Fibroblast of peridontal ligament (primary cell): ENCODE results near the gene MTG2.

Experiments used
- DNase-seq: peaks from one replicate; pipeline ENCODE4 v3.0.0-alpha.2; 2010; ENCODE audit errors: extremely low read depth

MTG2 gene

DNA sequence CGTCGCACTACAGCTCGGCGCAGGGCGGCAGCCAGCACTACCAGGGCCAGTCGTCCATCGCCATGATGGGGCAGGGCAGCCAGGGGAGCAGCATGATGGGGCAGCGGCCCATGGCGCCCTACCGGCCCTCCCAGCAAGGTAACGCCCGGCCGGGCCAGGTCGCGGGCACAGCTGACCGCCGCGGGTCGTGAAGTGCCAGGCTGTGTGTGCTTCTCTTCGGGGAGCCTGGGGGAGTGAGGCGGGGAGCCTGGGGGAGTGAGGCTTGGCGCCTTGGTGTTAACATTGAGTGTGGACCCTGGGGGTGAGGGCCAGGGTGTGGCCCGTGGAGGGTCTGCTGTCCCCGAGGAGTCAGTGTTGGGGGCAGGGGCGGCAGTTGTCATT, 19.4 kb upstream of the MTG2 start:
- DNase-seq, result no peak

DNA sequence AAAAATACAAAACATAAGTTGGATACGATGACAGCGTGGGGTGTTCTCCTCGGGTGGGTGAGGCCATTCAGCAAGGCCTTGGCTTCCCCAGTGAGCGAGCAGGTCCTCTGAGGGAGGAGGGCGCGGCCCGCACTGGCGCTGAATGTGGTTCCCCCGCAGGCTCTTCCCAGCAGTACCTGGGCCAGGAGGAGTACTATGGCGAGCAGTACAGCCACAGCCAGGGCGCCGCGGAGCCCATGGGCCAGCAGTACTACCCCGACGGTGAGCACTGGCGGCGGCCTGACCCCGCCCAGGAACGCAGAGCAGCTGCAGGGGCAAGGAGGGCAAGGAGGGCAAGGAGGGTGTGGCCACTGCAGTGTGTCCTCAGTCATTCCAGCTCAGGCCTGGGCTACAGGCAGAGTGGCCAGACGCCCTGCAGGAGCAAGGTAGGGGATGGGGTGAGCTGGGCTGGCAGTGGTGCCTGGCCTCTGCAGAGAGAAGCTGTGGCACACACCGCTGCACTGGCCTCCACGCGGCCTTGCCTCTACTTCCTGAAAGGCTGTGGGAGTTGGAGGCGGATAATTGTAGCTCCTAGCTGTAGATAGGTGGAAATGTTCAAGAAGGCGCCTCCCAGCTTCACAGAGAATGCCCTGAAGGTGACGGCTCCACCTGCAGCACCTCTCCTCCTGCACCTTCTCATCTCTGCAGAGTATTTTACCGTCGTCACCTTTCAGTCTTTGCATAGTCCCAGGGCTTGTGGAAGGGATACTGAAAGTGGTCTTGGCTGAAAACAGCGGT, 18.7 kb upstream of the MTG2 start:
- DNase-seq, result no peak

DNA sequence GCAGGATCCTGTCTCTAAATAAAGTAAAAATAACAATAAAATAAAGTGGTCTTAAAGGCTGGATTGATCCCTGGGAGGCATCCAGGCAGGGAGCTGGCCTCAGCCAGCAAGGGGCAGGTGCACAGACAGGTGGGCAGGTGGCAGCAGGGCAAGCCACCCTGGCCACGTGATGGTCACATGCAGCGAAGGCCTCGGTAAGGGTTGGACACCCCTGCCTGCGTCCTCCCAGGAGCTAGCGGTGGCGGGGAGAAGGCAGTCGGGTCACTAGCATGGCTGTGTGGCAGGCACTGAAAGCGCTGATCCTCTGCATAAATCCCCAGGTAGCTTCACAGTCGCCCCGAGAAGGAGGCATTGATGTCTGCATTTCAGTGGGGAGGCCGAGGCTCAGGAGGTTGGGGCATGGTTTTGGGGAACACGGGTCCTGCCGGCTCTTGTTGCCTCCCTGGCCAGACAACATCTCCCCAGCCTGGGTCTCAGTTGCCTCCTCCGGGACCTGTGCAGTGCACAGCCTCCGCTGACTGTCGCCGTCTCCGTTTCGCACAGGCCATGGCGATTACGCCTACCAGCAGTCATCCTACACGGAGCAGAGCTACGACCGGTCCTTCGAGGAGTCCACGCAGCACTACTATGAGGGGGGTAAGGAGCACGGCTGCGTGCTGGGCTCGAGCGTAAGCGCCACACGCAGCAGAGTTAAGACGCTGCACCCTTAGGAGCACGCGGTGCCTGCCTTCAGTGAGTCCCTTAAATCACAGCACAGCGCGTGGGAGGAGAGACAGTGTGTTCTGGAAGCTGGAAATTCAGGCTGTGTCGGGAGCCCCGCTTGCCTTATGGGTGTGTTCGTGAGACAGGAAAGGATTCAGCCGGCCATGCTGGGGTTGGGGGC, 17.7 kb upstream of the MTG2 start:
- no peak for DNase-seq

DNA sequence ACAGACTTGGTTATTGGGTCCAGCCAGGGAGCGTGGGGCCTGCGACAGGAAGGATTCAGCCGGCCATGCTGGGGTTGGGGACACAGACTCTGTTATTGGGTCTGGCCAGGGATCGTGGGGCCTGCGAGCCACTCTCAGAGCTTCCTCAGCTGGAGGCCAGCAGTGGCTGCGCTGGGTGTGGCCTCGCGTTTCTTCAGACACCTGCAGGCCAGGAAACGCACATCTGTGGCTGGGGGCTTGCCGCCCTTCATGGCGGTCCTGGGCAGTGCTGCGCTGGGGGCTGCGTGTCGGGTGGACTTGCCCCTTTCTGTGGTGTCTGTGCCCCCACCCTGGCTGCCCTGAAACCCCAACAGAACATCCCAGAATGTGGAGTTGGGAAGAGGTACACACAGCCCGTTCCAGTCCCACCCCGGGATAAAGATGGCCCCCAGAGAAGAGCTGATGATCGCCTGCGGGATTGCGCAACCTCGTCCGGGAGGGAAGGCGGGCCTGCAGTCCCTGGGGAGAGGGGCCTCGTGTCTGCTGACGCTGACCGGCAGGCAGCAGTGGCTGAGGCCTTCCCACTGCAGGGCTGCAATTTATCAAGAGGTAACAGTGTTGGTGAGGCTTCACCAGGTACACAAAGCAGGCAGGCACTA, 16.9 kb upstream of the MTG2 start:
- DNase-seq, result no peak

DNA sequence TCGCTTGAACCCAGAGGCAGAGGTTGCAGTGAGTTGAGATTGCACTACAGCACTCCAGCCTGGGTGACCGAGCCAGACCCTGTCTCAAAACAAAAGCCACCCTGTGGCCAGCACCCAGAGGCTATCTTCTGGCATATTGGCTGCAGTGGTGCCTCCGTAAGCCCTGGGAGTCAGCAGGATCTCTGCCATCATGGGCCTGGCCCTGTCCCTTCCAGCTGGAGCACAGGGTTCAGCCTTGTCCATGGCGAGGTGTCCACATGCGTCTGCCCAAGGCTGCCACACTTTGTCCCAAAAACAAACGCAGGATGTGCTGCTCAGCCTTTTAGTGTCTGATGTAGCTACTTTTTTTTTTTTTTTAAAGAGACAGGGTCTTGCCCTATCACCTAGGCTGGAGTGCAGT, 15.4 kb upstream of the MTG2 start:
- no peak for DNase-seq

DNA sequence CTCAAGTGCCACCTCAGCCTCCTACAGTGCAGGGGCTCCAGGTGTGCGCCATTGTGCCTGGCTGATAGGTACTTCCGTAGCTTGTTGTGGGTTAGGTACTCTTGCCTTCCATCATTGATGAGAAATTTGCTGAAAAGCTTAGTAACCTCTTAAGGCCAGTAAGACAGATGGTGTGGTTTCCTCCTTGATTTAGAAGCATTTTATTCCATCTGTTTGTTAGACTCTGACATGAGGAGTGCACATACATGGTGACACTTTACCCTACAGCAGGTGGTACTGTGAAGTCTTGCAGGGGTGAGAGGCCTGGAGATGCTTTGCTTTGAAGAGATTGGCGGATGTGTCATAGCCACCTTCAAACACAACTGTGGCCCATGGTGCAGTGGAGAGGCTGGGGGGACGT, 14.8 kb upstream of the MTG2 start:
- DNase-seq, result no peak

DNA sequence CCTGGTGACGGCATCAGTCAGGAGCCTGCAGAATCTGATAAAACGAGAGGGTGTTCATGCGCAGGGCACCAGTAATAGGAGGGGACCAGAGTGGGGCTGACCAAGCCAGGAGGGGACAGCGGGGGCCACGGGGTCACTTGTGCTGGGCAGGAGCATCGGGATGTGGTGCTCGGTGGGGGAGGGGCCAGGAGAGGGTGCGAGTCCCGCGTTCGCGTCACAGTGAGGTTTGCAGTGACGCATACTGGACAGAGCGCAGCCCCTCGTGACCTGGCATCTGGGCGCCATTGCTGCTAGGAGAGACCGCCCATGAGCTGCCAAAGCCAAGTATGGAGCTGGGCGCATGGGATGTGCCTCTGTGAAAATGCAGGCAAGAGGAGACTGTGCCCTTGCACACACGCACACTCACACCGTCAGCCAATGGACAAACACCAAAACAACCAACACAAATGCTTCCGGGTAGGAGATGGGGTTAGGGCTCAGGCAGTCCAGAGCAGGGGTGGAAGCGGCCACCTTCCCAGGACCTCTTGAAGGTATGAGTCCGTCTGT, 13.9 kb upstream of the MTG2 start:
- DNase-seq, result no peak

DNA sequence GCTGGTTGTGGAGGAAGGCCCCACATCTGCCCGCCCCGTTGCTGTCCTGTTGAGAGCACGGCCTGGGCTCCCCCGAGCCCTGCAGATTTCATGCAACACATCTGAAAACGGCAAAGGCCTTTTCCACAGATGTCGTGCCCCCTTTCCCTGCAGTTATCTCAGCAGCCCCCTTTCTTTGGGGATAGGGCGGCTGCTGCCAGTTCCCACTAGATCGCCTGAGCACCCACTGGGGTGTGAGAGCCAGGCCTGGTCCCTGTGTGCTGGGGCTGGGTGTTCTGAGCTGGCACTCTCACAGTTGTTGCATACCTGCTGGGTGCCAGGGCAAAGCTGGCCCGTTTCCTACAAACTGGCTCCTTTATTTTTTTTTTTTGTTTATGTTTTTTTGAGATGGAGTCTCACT, 12.3 kb upstream of the MTG2 start:
- DNase-seq, result no peak

DNA sequence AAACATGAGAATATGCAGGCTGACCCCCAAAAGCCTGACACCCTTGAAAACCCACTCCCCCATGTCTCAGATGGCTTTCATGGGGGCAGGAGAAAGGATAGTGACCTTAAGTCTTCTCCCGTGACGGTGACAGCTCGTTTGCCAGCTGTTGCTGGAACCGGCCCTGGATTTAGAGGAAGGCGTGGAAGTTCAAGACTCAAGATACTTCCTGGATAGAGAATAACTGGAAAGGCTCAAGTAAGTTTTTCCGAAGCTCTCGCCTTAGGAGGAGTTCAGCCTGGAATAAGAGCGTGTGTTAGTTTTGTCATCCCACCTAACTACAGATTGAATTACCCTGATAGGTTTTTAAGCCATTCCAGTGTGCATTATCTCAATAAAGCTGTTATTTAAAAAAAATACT, 11.6 kb upstream of the MTG2 start:
- DNase-seq, result no peak

DNA sequence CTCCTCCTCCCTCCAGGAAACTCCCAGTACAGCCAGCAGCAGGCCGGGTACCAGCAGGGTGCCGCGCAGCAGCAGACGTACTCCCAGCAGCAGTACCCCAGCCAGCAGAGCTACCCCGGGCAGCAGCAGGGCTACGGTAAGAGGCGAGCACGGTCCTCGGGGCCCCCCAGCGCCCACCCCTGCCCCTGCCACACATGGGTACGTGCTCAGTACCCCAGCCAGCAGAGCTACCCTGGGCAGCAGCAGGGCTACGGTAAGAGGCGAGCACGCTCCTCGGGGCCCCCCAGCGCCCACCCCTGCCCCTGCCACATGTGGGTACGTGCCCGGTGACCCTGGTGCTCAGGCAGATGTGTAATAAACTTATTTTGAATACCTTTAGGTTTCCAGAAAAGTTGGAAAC, 10.2 kb upstream of the MTG2 start:
- no peak for DNase-seq

DNA sequence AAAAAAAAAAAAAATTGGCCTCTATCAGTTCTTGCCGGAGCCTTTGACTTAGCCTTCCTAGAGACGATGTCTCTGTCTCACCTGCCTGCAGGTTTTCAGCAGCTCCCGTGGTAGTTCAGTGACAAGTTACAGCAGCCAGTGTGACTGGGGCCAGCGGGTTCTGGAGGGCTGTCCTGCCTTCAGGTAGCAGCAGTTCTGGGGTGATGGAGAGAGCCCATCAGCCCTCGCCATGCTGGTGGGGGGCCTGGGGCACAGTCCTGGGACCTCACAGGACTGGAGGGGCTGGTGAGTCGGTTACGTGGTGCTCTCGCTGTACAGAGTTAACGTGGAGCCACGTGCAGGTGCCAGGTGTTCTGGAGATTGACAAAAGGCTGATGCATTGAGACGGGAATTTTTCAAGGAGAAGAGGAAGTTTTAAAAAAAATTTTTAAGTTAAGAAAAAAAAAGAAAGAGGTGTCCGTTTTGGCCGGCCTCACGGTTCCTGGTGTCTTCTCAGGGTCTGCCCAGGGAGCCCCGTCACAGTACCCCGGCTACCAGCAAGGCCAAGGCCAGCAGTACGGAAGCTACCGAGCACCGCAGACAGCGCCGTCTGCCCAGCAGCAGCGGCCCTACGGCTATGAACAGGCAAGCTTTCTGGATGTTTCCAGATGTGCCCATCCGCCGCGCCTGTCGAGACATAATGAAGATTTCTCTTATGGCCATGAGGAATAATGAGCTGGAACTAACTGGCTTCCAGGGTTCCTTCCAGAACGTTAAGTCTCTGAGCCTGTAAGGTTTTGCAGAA, 8.6 kb upstream of the MTG2 start:
- no peak for DNase-seq

DNA sequence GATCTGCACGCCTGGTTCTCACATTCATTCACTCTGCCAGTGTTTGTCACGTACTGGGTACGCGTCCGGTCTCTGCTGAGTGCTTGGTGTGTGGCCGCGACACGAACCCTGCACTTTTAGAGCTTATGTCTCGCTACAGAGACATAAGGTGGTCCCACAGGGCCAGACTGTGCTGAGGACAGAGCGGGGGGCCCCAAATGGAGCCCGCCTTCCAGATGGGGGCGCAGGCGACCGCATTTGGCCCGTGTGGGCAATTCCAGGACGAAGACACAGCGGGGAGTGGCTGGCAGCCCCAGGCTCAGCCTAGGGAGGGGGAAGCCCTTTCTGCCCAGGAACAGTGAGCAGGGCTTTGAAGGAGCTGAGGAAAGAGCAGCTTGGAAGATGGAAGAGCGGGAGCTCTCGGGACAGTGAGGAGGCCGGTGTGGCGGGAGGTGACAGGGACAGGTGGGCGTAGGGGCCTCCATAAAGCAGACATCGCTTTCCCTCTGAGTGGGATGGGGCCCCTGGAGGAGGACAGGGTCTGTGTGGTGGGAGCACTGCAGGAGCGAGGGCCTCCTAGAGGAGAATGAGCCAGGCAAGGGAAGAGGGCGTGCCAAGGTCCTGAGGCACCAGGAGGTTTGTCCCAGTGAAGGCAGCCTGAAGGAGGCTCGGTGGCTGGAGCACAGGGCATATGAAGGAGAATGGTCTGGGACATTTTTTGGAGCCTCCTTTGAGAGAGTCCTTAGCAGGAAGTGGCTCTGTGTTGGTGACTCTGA, 7.8 kb upstream of the MTG2 start:
- DNase-seq, result no peak

DNA sequence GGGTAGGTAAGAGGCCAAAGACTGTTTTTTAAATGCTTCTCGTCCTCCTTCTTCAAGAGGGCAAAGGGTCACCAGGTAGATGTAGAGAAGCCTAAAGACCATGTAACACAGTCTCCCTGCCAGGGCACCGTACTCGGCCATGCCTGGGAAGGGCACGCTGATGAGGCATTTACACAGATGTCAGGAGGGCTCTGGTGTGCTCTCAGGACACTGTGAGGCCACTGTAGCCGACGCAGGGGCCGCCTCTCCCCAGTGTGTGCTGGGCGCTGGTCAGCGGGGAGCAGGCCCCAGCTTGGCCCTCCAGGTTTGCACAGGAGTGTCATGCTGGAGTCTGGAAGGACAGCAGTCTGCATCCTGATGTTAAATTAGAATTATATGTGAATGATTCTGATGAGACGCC, 7.1 kb upstream of the MTG2 start:
- no peak for DNase-seq

DNA sequence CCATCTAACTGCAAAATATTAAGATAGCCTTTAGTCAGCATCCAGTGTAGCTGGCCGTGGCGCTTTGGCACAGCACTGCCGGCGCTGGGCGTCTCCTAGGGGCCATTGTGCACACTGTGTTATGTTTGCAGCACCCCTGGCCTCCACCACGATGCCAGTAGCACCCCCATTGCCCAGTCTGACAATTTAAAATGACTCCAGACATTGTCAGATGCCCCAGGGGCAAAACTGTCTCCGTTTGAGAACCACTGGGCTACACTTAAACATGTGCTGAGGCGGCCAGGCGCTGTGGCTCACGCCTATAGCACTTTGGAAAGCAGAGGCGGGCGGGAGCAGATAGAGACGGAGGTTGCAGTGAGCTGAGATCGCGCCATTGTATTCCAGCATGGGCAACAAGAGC, 6.0 kb upstream of the MTG2 start:
- DNase-seq, result no peak

DNA sequence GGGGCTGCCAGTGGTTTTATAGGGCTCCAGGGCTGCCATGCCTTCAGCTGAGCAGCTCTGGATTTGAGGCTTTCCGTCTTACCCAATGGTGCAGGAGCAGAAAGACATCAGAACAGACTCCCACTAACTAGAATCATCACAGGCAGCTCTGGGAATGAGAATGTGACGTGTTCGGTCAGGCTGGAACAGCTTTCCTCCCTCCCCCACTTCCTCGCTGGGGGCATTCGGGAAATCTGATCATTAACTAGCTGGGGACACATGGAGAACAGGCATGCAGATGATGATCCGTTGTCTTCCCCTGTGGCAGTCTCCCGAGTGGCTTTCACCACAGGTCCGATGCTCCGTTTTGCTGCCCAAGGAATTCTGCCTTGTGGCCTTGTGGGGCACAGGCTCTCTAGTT, 5.5 kb upstream of the MTG2 start:
- no peak for DNase-seq

DNA sequence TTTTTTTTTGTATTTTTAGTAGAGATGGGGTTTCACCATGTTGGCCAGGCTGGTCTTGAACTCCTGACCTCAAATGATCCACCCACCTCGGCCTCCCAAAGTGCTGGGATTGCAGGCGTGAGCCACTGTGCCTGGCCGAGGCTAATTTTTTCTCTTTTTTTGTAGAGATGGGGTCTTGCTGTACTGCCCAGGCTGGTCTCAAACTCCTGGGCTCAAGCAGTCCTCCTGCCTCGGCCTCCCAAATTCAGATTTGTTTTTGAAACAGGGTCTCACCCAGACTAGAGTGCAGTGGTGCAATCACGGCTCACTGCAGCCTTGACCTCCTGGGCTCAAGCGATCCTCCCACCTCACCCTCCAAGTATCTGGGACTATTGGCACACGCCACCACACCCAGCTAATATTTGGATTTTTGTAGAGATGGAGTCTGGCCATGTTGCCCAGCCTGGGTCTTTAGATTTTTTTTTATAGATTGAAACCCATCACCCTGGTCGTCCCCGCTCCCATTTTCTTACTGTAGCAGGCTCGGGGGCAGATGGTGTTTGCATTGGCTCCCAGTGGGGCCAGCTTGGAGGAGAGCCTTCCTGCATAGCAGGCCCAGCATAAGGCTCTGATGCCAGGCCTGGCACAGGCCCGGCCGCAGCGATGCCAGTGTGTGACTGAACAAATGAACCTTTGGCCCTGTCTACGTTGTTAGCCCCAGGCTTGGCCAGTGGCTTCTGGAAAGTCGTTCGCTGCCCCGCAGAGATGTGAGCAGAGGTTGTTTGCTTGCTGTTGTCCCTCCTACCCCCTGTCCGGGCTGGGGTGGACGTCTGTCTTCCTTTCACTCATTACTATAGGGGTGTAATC, 4.3 kb upstream of the MTG2 start:
- no peak for DNase-seq

DNA sequence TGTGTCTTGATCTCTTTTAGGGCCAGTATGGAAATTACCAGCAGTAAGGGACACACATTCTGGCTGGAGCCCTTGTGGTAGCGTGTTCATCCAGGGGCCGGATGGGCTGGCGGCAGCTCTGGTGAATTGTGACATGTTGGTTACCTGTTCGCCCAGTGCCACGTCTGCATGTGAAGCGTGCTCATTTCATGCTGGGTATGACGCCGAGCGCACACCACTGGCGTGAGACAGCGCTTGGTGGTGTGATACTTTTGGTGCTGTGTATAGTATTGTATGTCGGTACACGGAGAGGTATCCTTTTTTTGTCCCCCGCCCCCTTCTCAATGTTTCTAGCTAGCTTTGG, 3.7 kb upstream of the MTG2 start:
- no peak for DNase-seq

DNA sequence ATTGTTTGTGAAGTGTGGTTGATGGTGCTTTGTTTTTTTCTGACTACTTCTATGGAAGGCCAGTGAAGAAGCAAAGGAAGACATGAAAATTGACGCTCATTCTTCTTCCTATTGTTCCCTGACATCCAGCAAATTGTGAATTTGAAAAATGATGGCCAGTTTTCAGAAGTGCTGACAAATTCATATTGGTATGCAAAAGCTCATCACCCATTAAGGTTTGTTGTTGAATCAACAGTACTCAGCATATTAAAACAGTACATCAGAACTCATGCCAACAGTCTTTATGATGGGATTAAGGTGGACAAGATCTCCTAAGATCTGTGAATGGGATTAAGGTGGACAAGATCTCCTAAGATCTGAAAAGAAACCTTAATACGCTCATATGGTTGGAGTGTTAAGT, 1.0 kb upstream of the MTG2 start:
- DNase-seq, result no peak

DNA sequence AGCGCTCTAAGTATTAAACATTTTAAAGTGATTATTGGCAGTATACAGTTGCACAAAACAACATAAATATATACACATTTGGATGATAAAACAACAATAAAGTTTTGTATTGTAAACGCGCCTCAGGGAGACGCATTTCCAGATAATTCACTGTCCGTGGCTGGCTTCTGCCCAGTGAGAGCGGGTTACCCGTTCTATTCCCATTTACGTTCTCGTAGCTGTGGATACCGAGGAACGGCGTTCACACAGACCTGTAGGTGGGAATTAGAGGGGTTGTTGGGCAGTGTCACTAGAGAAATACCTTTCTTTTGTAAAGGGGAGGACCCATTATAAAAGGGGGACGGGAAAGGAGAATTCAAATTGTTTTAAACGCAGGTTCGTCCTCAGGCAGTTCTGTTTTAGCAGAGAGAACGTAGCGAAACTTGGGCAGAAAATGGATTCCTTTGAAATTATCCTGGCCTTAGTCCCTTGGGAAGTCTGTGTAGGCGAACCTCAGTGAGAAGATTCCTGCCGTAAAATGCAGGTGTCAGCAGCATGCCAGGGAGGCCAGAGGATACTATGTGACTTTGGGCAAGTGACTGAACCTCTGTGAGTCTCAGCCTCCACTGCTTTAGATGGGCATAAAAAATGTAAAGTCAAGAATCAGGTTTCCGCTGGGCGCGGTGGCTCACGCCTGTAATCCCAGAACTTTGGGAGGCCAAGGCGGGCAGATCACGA, 756 bp downstream of the MTG2 start:
- DNase-seq, result peak; percentile 21

DNA sequence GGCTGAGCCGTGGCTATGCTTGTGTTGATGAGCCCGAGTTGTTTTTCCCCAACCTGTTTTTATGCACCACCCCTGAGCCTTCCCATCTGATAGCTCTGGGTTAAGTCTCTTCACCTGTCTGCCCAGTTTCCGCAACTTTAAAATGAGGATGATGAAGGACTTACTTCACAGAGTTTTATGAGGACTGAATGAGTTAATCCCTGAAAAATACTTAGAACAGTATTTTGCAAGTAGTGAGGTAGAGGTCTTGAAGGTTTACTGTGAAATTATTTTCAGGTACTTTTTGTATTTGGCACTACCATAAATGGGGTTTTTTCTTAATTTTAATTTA, 3.2 kb downstream of the MTG2 start:
- DNase-seq, result no peak
